GM19025 (cell line): ENCODE results near the gene DOCK1.

Source experiments
- ATAC-seq: cut with Tn5 transposase; IDR thresholded peaks from one replicate; pipeline ENCODE4 v1.9.1; 2021; ENCODE audit warnings: mild to moderate bottlenecking, low read depth, moderate library complexity; ENCODE audit not compliant: unreplicated experiment

DOCK1 gene

GRCh38 chr10:127320176-127320575 is 414.9 kb downstream of the DOCK1 start:
- no peak for ATAC-seq

GRCh38 chr10:127322286-127322685 is 417.1 kb downstream of the DOCK1 start:
- no peak for ATAC-seq

GRCh38 chr10:127325506-127325905 is 420.3 kb downstream of the DOCK1 start:
- ATAC-seq: no peak

- no peak for ATAC-seq
Observed at GRCh38 chr10:127326883-127327282, 421.7 kb downstream of the DOCK1 start.

GRCh38 chr10:127331696-127332095 is 426.5 kb downstream of the DOCK1 start:
- no peak for ATAC-seq

- no peak for ATAC-seq
Observed at GRCh38 chr10:127332631-127333030, 427.4 kb downstream of the DOCK1 start.

- no peak for ATAC-seq
Observed at GRCh38 chr10:127337801-127338200, 432.6 kb downstream of the DOCK1 start.

- no peak for ATAC-seq
Observed at GRCh38 chr10:127338399-127339110, 433.3 kb downstream of the DOCK1 start.

GRCh38 chr10:127343821-127344220 is 438.6 kb downstream of the DOCK1 start:
- ATAC-seq: no peak

GRCh38 chr10:127344346-127344745 is 439.1 kb downstream of the DOCK1 start:
- ATAC-seq: no peak

GRCh38 chr10:127345231-127345965 is 440.2 kb downstream of the DOCK1 start:
- ATAC-seq: no peak

GRCh38 chr10:127346604-127347003 is 441.4 kb downstream of the DOCK1 start:
- peak; percentile 57 for ATAC-seq

GRCh38 chr10:127347202-127347959 is 442.2 kb downstream of the DOCK1 start:
- no peak for ATAC-seq

- ATAC-seq: no peak
Observed at GRCh38 chr10:127349737-127350136, 444.5 kb downstream of the DOCK1 start.

- ATAC-seq: no peak
Observed at GRCh38 chr10:127351542-127351941, 446.3 kb downstream of the DOCK1 start.

GRCh38 chr10:127353544-127353943 is 448.3 kb downstream of the DOCK1 start:
- no peak for ATAC-seq

GRCh38 chr10:127354255-127354654 is 449.0 kb downstream of the DOCK1 start:
- ATAC-seq: no peak

- ATAC-seq: no peak
Observed at GRCh38 chr10:127354992-127355391, 449.8 kb downstream of the DOCK1 start.

GRCh38 chr10:127356360-127356759 is 451.1 kb downstream of the DOCK1 start:
- no peak for ATAC-seq

- no peak for ATAC-seq
Observed at GRCh38 chr10:127357265-127357664, 452.0 kb downstream of the DOCK1 start.

- no peak for ATAC-seq
Observed at GRCh38 chr10:127358337-127358736, 453.1 kb downstream of the DOCK1 start.
